Stromal cell of bone marrow (primary cell): Measurements from ENCODE around the gene POU2AF1.

Source experiments
- DNase-seq: peaks from one replicate; pipeline ENCODE4 v3.0.0-alpha.2; 2012; ENCODE audit warnings: low read depth

The POU2AF1 gene

GRCh38 chr11:111386611-111387150, 7.6 kb upstream of the POU2AF1 start:
- no peak for DNase-seq

GRCh38 chr11:111384494-111384893, 5.4 kb upstream of the POU2AF1 start:
- no peak for DNase-seq

- no peak for DNase-seq
Observed at GRCh38 chr11:111382451-111382850, 3.4 kb upstream of the POU2AF1 start.

GRCh38 chr11:111379602-111380136, 594 bp upstream of the POU2AF1 start:
- DNase-seq = no peak

GRCh38 chr11:111378185-111378860, 752 bp downstream of the POU2AF1 start:
- no peak for DNase-seq

- no peak for DNase-seq
Observed at GRCh38 chr11:111376181-111376871, 2.7 kb downstream of the POU2AF1 start.

GRCh38 chr11:111373590-111373989, 5.5 kb downstream of the POU2AF1 start:
- DNase-seq = no peak

GRCh38 chr11:111372538-111372937, 6.5 kb downstream of the POU2AF1 start:
- DNase-seq = no peak

GRCh38 chr11:111370902-111371578, 8.0 kb downstream of the POU2AF1 start:
- DNase-seq = no peak

GRCh38 chr11:111370270-111370901, 8.7 kb downstream of the POU2AF1 start:
- no peak for DNase-seq

- DNase-seq = no peak
Observed at GRCh38 chr11:111368285-111368560, 10.9 kb downstream of the POU2AF1 start.

- DNase-seq = no peak
Observed at GRCh38 chr11:111367411-111368284, 11.4 kb downstream of the POU2AF1 start.

- DNase-seq = no peak
Observed at GRCh38 chr11:111366560-111367410, 12.3 kb downstream of the POU2AF1 start.

- DNase-seq = no peak
Observed at GRCh38 chr11:111365722-111366559, 13.1 kb downstream of the POU2AF1 start.

GRCh38 chr11:111364503-111364902, 14.6 kb downstream of the POU2AF1 start:
- DNase-seq = no peak

- no peak for DNase-seq
Observed at GRCh38 chr11:111363985-111364384, 15.1 kb downstream of the POU2AF1 start.

- no peak for DNase-seq
Observed at GRCh38 chr11:111362887-111363411, 16.1 kb downstream of the POU2AF1 start.

- no peak for DNase-seq
Observed at GRCh38 chr11:111361874-111362273, 17.2 kb downstream of the POU2AF1 start.
